ENCODE data around the gene SLC24A3.

Gene SLC24A3

DNA sequence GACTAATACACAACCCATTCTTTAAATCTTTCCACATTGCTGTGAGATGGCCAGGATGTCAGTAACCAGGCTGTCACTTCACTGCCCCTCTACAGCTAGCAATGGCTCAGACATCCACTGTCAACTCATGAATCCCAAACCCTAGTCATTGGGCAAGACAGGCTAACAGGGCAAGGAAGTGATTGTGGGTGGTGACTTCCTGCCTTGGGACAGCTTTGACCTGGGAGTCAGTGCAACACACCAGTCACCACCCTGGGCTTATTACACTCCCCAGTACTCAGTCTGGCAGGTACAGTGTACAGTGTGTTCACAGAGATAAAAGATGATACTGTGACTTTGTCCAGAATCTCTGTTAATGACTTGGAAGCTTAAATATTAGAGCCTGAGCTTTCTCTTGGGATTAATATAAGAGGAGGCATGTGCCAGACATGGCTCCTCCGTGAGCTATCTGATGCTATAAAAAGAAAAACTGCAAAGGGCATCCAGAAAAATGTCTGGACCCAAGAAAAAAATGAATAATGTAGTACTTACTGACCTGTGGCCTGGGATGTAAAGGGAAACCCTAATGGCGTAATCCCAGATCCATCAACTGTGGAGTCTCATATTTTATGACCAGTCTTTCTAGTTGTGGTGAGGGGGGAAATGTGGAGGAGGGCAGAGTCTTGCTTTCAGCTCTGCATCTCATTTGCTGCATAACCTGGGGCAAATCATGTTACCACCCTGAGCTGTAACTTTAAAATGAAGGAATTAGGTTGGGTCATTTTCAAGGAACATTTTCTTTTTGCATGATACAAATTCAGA lies 244.4 kb downstream of the SLC24A3 start:
- DNase-seq (ENCODE audit: low read depth in 3 of 3), result no peak

DNA sequence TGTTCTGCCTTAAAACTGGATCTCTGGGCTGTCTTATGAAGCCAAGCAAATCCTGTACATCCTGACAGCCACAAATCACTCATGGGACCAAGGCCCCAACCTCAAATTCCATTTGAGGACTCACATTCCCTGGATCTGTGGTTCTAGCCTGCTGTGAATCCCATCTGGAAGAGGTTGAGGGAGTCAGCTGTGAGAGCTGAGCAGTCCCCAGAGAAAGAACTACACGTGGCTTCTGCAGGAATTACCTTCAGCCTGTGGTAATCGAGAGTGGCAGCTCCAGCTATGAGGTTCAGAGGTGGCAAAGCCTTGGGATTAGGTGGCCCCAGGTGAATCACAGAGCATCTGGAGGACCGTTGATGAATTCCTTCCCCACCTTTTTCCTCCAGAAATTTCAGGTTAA lies 245.2 kb downstream of the SLC24A3 start:
- no peak for DNase-seq (ENCODE audit: low read depth in 3 of 3)

DNA sequence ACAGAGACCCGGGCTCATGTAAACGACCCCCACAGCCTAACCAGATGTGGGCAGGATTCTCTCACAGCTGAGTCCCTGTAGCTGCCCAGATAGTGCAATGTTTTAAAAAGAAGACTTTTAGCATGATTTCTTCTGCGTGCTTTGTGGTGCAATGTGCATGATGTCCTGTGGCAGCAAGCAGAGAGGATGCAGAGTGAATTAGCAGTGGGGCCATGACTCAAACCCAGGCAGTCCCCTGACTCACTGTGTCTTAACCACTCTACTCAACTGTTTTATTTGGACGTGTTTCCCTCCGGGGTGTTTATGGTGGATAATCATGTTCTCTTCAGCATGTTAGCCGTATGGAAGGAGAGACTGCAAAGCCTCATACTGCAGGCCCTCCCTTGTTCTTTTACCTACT lies 247.9 kb downstream of the SLC24A3 start:
- no peak for DNase-seq (ENCODE audit: low read depth in 3 of 3)

- DNase-seq (ENCODE audit: low read depth in 3 of 3), result no peak
Observed at GRCh38 chr20:19462491-19462890, 250.0 kb downstream of the SLC24A3 start.

DNA sequence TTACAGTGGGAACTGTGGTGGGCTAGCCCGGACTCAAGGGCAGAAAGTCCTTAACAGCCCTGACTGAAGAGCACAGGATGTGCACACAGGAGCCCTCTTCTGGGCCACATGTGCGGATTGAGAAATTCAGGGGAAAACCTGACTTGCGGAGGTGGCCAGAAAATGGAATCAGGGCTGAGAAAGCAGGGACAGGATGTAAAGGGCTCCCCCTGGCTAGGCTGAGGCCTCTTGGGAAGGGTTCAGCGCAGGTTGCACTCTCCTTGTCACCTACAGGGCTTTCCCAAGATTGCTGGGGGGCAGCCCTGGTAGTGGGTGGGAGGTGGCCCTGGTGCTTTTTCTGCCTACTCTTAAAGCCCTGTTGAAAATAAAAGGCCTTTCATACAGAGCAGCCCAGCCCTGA lies 251.2 kb downstream of the SLC24A3 start:
- no peak for DNase-seq (ENCODE audit: low read depth in 3 of 3)

DNA sequence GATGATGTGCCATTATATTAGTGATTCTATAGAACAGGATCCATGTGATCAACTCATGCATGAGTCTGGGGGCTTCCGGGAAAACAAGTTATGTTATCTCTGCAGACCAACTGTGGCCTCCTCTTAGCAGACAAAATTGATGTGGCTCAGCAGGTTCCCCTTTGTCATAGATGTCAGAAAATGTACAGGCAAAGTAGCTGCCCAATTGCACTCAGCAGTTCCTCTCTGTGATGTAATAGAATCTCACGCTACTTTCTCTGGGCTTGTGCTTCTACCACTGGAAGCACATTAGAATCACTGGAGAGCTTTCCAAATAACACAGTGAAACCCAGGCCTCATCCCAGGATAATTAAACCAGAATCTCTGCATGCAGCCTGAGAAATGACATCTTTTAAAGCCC lies 253.1 kb downstream of the SLC24A3 start:
- DNase-seq (ENCODE audit: low read depth in 3 of 3), result no peak

DNA sequence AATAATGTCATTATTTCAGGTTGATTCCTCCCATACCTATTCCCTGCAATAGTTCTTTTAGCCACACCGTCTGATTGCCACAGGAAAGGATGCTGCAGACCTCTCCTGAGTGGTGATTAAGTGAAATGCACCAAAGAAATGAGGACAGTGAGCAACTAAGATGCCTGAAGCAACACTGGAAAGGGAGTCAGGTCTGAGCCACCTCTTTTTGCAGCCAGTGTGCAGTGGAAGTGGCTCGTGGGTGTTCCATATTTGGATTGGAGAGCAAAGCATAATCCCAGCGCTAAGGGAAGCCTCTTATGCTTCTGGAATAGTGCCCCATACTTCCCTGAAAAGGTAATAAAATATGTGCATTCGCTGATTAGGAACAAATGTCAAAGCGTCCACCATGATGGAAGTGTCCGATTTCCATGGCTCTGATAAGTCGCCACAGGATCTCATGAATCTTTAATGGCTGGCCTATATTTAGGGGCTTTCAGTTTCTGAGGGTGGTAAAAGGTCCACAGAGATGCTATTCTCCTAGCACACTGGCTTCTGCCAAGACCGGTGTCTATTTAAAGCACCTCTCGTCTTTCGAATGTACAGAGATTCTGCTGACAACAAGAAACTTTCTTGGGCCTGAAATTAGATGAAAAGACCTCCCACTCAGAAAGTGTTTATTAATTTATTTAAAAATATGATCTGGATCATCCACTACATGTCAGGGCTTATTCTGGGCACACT lies 253.9 kb downstream of the SLC24A3 start:
- DNase-seq (ENCODE audit: low read depth in 3 of 3), result no peak

DNA sequence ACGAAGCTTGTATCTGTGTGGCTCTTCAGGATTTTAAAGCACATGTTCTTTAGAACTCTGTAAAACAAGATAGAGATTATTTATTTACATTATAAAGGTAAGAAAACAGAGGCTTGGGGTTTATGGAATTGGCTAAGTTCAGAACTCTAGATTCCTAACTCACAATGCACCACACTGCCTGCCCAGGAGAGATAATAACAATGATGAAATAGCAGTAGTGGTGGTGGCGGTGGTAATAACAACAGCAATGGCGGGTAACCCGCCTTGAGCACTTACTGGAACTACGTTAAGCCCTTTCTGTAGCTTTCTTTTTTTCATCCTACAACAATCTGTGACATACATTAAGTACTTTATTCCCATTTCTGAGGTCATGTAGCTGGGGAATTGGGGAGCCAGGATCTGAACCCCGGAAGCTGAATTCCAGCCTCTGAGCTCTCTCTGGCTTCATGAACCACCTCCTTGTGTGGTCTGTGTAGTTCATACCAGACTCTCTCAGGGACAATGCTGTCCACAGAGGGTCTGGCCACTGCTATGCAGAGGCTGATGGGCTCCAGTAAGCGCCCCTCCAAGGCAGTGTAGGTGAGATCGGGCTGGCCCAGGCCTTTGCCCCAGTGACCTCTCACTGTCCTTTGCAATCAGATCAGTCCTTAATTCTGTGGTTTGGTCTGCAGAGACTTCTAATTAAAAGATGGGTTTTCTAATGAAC lies 260.9 kb downstream of the SLC24A3 start:
- DNase-seq (ENCODE audit: low read depth in 3 of 3), result no peak

DNA sequence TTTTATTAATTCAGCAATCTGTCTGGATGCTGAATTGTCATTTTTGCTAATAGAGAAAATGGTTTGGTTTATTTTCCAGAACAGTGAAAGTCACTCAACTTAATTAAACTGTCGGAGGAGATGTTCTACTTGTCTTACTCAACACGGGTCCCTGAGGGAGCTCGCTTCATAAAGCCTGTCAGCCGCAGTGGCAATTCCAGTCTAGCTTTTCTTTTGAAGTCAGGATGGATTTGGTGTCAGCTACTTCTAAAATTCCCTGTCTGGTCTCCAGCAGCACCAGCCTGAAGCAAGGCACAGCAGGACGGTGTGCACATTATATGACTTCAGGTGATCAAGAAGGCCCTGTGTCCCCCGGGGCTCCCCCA lies 261.5 kb downstream of the SLC24A3 start:
- no peak for DNase-seq (ENCODE audit: low read depth in 3 of 3)

DNA sequence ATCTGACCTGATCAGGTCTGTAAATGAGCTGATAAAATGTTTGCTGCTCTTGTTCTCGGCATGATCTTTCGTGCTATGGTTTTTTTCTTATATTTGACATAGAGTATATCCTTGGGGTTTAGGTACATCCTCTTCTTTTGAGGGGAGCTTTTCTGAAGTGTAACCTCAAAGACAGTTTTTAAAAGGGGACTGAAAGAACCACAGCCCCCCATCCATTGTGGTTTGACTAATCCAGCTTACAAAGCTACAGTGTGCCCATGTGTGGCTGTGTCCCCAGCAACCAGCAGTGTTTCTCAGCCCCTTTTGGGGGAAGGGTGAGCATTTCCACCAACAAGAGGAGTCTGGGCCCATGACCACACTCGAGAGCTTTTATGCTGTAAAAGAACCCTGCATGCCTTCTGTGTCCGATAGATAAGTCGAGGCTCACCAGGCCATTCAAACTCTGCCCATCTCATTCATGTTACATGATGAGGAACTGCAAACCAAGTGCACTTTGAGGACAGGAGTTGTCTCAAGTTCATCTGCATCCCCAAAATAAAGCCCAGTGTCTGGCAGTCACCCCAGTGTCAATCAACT lies 266.0 kb downstream of the SLC24A3 start:
- no peak for DNase-seq (ENCODE audit: low read depth in 3 of 3)

DNA sequence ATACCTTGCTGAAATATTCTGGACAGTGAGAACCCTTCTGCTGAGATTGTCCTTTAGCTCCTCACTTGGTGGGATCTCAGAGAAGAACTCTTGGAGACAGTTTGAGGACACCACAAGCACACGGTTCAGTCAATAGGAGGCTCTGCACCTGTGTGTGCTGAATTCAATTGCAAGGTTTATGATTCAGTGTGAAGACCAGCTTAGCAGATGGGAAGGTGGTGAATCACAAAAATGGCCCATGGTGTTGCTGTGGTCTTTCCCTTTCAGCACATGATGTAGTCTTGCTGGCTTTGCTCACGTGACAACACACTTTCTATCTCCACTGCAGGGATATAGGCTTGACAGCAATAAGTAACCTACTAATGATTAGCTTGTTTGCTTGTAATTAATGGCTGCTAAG lies 270.3 kb downstream of the SLC24A3 start:
- DNase-seq (ENCODE audit: low read depth in 3 of 3), result no peak

DNA sequence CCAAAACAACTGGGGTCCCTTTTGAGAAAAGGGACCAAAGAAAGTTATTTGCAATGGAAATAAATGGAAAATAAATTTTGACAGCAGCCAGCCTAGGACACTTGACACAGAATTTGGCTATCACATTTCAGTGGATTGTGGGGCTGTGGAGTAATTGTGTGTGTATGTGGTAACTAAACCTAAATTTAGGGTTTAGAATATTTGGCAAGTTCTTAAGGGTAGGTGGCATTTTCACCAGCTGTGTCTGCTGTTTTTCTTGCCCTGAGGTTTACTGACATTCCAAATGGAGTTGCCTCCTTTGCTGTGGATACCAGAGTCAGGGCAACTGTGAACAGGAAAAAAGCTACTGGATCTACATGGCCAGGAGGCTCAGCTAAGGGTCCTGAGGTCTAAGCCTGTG lies 270.9 kb downstream of the SLC24A3 start:
- no peak for DNase-seq (ENCODE audit: low read depth in 3 of 3)

DNA sequence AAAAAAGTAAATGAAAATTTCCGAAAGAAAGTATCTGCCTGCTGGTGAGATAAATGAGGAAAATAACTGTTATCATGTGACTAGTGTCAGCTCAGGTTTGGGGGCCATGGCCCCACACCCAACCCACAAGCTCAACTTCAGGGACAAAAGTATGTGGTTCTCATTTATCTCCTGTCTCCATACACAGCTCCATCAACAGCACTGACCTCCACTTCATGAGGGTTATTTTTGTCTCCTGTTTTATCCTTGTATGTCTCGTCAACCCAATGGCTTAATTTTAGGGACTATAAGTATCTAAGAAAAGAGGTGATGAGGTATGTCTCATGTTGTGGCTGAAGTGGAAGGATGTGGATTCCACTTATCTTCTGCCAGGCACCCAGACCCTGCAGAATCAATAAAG lies 274.0 kb downstream of the SLC24A3 start:
- no peak for DNase-seq (ENCODE audit: low read depth in 3 of 3)

- no peak for DNase-seq (ENCODE audit: low read depth in 3 of 3)
Observed at GRCh38 chr20:19487420-19487819, 275.0 kb downstream of the SLC24A3 start.

DNA sequence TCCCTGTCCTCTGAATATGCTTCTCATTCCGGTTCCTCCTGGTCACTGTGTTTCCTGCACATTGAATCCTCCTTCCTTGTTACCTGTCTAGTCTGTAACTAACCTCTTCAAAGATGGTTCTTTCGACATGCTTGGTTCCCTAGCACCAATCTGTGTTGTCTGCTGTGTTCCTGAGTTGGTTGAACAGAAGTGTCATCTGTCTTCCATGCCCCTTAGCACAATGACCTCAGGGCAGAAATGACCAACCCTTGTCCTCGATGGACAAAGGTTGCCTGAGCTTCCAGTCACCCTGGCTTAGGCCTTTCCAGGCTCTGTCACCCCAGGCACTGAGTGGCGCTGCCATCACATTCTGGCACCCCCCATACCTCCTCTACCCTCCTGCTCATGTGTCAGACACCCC lies 278.8 kb downstream of the SLC24A3 start:
- DNase-seq (ENCODE audit: low read depth in 3 of 3), result no peak

GRCh38 chr20:19492116-19492515 lies 279.7 kb downstream of the SLC24A3 start:
- DNase-seq (ENCODE audit: low read depth in 3 of 3), result no peak

DNA sequence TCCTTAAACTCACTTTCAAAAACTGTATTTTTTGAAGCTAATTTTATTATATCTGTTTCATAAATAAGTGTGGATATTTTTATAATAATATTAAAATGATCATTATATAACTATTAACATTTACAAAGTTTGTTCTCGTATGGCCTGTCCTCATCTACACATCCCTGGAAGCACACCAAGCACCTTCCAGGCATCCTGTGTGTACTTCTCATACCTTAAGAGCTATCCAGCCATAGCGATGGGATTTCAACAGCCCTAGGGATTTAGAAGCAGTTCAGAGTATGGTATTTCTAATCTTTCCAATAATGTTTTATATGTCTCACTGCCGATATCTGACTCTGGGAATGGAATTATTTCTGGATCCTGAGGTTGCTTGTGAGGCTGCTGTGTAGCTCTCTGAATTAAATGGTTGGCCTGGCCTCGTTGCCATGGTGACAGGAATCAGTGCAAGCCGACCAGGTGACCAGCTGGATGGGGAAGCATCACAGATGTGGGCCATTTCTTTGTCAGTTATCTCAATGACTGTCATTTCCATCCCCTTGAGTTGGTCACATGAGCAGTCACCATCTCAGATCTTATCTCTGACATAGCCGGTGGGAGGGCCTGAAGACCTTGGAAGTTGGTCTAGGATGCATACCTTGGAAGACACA lies 280.4 kb downstream of the SLC24A3 start:
- DNase-seq (ENCODE audit: low read depth in 3 of 3), result no peak

DNA sequence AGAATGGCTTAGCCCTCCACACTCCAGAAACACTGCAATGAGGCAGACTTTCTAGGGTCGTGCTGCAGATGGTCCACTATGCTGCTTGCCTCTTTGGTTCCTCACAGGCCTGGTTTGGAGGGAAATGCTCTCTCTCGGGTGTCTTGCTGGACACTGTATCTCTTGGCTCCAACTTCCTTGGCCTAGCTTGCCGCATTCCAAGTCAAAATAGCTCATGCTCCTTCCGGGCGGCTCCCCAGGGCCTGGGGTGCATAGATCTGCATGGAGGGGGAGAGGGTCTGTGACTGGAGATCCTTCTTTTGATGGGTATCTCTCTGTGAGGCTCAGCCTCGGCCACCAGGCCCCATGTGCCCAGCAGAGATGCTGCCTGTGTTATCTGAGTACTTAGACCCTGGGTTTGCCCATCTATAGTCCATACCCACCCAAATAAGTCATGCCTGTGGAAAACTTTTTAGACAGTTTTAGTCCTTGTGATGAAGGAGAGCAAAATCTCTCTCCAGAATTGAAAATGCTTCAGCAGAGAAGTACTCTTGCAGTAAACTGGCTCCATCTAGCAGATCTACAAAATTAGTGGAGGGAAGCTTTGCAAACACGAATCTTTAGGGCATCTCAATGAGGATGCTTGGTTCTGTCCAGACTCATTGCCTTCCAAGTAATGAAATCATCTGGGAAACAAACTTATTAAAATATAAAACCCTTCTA lies 281.5 kb downstream of the SLC24A3 start:
- DNase-seq (ENCODE audit: low read depth in 3 of 3), result no peak

GRCh38 chr20:19495905-19496703 lies 283.7 kb downstream of the SLC24A3 start:
- no peak for DNase-seq (ENCODE audit: low read depth in 3 of 3)

- no peak for DNase-seq (ENCODE audit: low read depth in 3 of 3)
Observed at GRCh38 chr20:19497064-19497463, 284.6 kb downstream of the SLC24A3 start.

- no peak for DNase-seq (ENCODE audit: low read depth in 3 of 3)
Observed at GRCh38 chr20:19498756-19499155, 286.3 kb downstream of the SLC24A3 start.
